K562 (cell line): ENCODE results near the gene MSH3. TPM values are rescaled to one million over a fixed set of nuclear protein-coding genes. Genes with fewer than 3 reads are reported as not detected.

Source experiments
- ATAC-seq: fragments of 200-7000 bp; cut with Tn5 transposase; 3 replicates; pipeline ENCODE4 v1.9.1; 2020; ENCODE audit warnings: moderate library complexity
- BruUV-seq: library from RNA; stranded (reverse); fragments of 400-500 nt; replicated peaks from 2 replicates; lab custom pipeline; 2021; lab: Mats Ljungman, UMichigan
- CTCF ChIA-PET: fragments of 300-600 bp; formaldehyde crosslinking; extraction: SDS; loops from one replicate; lab custom pipeline; 2021; ENCODE audit warnings: low intra/inter-chr PET ratio; lab: Yijun Ruan, JAX
- POLR2A ChIA-PET: fragments of 300-600, 350-650 bp; sonication (Branson Sonifier 250); formaldehyde crosslinking; extraction: SDS; loops from one replicate; lab custom pipeline; 2021; ENCODE audit warnings: antibody characterized with exemption, inconsistent platforms; lab: Yijun Ruan, JAX
- DNase-seq, 4 experiments: peaks; one replicate each; pipeline versions ENCODE4 v3.0.0 to v3.0.0-alpha.2; 2011 to 2018; ENCODE audit warnings: low spot score in 3 of 4, mixed read lengths in 3 of 4; ENCODE audit errors: extremely low read depth in 1 of 4
- FAIRE-seq: peaks from 2 replicates; lab custom pipeline; 2011; peaks lifted over from hg19 to GRCh38; lab: Jason Lieb, UNC
- H2AFZ ChIP-seq: 2 replicates; pipeline ENCODE4 v1.6.0; 2011; ENCODE audit warnings: low read depth, low read length, control low read depth, inconsistent platforms
- H3K27ac ChIP-seq: fragments of 200-600 bp; 3 replicates; pipeline ENCODE4 v1.8.0; 2011; ENCODE audit warnings: low read depth, mild to moderate bottlenecking, control low read depth, inconsistent platforms, low read length, moderate library complexity, mixed read lengths; ENCODE audit errors: extremely low read depth
- H3K27me3 ChIP-seq, 2 experiments: fragments of 300-600 bp in 1 of 2; 2 replicates in 1 of 2; 3 replicates in 1 of 2; pipeline versions ENCODE4 v1.6.0 to v1.8.0; 2011; ENCODE audit warnings: inconsistent platforms in 2 of 2, low read length in 2 of 2, mild to moderate bottlenecking in 1 of 2, mixed read lengths in 1 of 2, moderate library complexity in 1 of 2; ENCODE audit not compliant: control insufficient read depth in 2 of 2, insufficient read depth in 2 of 2
- H3K36me3 ChIP-seq: fragments of 300-600 bp; 3 replicates; pipeline ENCODE4 v1.8.0; 2011; ENCODE audit warnings: mild to moderate bottlenecking, low read length, inconsistent platforms; ENCODE audit not compliant: control insufficient read depth, insufficient read depth
- H3K4me1 ChIP-seq, 2 experiments: fragments of 200-600 bp in 1 of 2; replicated peaks in 1 of 2; 2 replicates in 1 of 2; 3 replicates in 1 of 2; pipeline versions ENCODE4 v1.5.1 to v1.8.0; 2011; ENCODE audit warnings: inconsistent platforms in 2 of 2, low read length in 2 of 2, mild to moderate bottlenecking in 1 of 2, mixed read lengths in 1 of 2, moderate library complexity in 1 of 2; ENCODE audit not compliant: control insufficient read depth in 2 of 2, insufficient read depth in 2 of 2
- H3K4me2 ChIP-seq: 2 replicates; pipeline ENCODE4 v1.6.1; 2011; ENCODE audit warnings: low read length, control low read depth, inconsistent platforms, mixed read lengths; ENCODE audit not compliant: insufficient read depth
- H3K4me3 ChIP-seq: fragments of 200-600 bp; sonication (generic), shearing (Covaris generic); 2 replicates; pipeline ENCODE4 v1.5.1; 2016; ENCODE audit warnings: control low read depth, inconsistent platforms
- H3K79me2 ChIP-seq: fragments of 200-600 bp; 3 replicates; pipeline ENCODE4 v1.8.0; 2011; ENCODE audit warnings: low read length, inconsistent platforms; ENCODE audit not compliant: control insufficient read depth, insufficient read depth
- H3K9ac ChIP-seq, 2 experiments: 2 replicates each; pipeline versions ENCODE4 v1.6.0 to v1.6.1; 2011; ENCODE audit warnings: low read depth in 2 of 2, low read length in 2 of 2, control low read depth in 1 of 2, inconsistent platforms in 1 of 2, mild to moderate bottlenecking in 1 of 2, mixed read lengths in 1 of 2; ENCODE audit not compliant: insufficient read depth in 1 of 2
- H3K9me1 ChIP-seq: one replicate; pipeline ENCODE4 v1.6.0; 2011; ENCODE audit warnings: inconsistent platforms, mild to moderate bottlenecking, low read length, moderate library complexity; ENCODE audit not compliant: control insufficient read depth, insufficient read depth
- H3K9me3 ChIP-seq: replicated peaks from 2 replicates; pipeline ENCODE4 v1.5.1; 2011; ENCODE audit warnings: low read depth, low read length, inconsistent platforms; ENCODE audit not compliant: control insufficient read depth, insufficient read depth
- H4K20me1 ChIP-seq: replicated peaks from 2 replicates; pipeline ENCODE4 v1.6.1; 2011; ENCODE audit warnings: low read length, inconsistent platforms, mixed read lengths; ENCODE audit not compliant: control insufficient read depth, insufficient read depth
- CBFA2T3 ChIP-seq: fragments of 450-650 bp; IDR thresholded peaks from 2 replicates; pipeline ENCODE4 v1.6.1; 2017
- CBX1 ChIP-seq: sonication (generic); IDR thresholded peaks from 2 replicates; pipeline ENCODE4 v1.6.1; 2016; ENCODE audit warnings: antibody characterized with exemption, low read depth, mild to moderate bottlenecking
- ELF4 ChIP-seq: fragments of 450-650 bp; formaldehyde crosslinking; IDR thresholded peaks from 2 replicates; pipeline ENCODE4 v1.4.0; 2022; ENCODE audit warnings: missing genetic modification characterization
- HMGN3 ChIP-seq: IDR thresholded peaks from 2 replicates; pipeline ENCODE4 v1.6.1; 2011; ENCODE audit warnings: borderline replicate concordance, low read depth, mild to moderate bottlenecking, mixed read lengths, low read length; ENCODE audit not compliant: insufficient read length; ENCODE audit errors: extremely low read depth
- HNRNPK ChIP-seq: fragments of 200-400 bp; formaldehyde crosslinking; IDR thresholded peaks from one replicate; pipeline ENCODE4 v1.6.1; 2018; ENCODE audit warnings: mild to moderate bottlenecking, low read depth, low read length; ENCODE audit not compliant: poor library complexity, severe bottlenecking
- HNRNPLL ChIP-seq: fragments of 200-400 bp; formaldehyde crosslinking; IDR thresholded peaks from 2 replicates; pipeline ENCODE4 v1.6.1; 2017; ENCODE audit warnings: low read length, low read depth, mild to moderate bottlenecking; ENCODE audit not compliant: poor library complexity, severe bottlenecking
- NR2C1 ChIP-seq, 2 experiments: fragments of 450-650 bp; IDR thresholded peaks; 2 replicates each; pipeline ENCODE4 v1.6.1; 2017; ENCODE audit warnings: mild to moderate bottlenecking in 2 of 2, antibody characterized with exemption in 1 of 2, inconsistent platforms in 1 of 2, missing compliant biosample characterization in 1 of 2, missing genetic modification characterization in 1 of 2
- NR2F6 ChIP-seq: fragments of 450-650 bp; formaldehyde crosslinking; IDR thresholded peaks from 2 replicates; pipeline ENCODE4 v1.4.0; 2020; ENCODE audit warnings: mild to moderate bottlenecking
- RFX5 ChIP-seq: IDR thresholded peaks from 2 replicates; pipeline ENCODE4 v1.6.1; 2011; ENCODE audit warnings: low read depth, mild to moderate bottlenecking, improper control_type of control experiment, low read length
- SAFB2 ChIP-seq: fragments of 200-400 bp; formaldehyde crosslinking; IDR thresholded peaks from 2 replicates; pipeline ENCODE4 v1.6.1; 2018; ENCODE audit warnings: borderline replicate concordance, low read length, low read depth, moderate library complexity; ENCODE audit not compliant: severe bottlenecking
- SMARCA4 ChIP-seq: fragments of 450-650 bp; IDR thresholded peaks from 2 replicates; pipeline ENCODE4 v1.6.1; 2016
- SRSF1 ChIP-seq: fragments of 200-400 bp; formaldehyde crosslinking; IDR thresholded peaks from 2 replicates; pipeline ENCODE4 v1.6.1; 2017; ENCODE audit warnings: mild to moderate bottlenecking, low read depth, low read length, moderate library complexity
- TAF7 ChIP-seq: fragments of 450-650 bp; IDR thresholded peaks from 2 replicates; pipeline ENCODE4 v1.6.1; 2016; ENCODE audit warnings: missing genetic modification characterization, missing compliant biosample characterization
- ZNF175 ChIP-seq: fragments of 200-800 bp; sonication (Bioruptor generic); IDR thresholded peaks from 2 replicates; pipeline ENCODE4 v1.6.1; 2016; ENCODE audit warnings: low read depth, mild to moderate bottlenecking, missing genetic modification characterization, missing compliant biosample characterization
- ZNF224 ChIP-seq: sonication (generic); formaldehyde crosslinking; IDR thresholded peaks from 2 replicates; pipeline ENCODE4 v1.8.0; 2022; ENCODE audit warnings: mild to moderate bottlenecking, missing genetic modification reagents
- ZNF24 ChIP-seq: fragments of 450-650 bp; IDR thresholded peaks from 2 replicates; pipeline ENCODE4 v1.6.1; 2016
- ZNF436 ChIP-seq: fragments of 250-450, 450-650 bp; sonication (Bioruptor Pico); formaldehyde crosslinking; IDR thresholded peaks from 2 replicates; pipeline ENCODE4 v1.7.0; 2020; ENCODE audit warnings: mild to moderate bottlenecking
- ZZZ3 ChIP-seq: fragments of 450-650 bp; IDR thresholded peaks from 2 replicates; pipeline ENCODE4 v1.6.1; 2016; ENCODE audit warnings: antibody characterized with exemption, mild to moderate bottlenecking, moderate library complexity
- WGBS: fragments of 100-300 bp; shearing (Covaris generic); methylation state at CpG from one replicate; pipeline ENCODE4 v1.1.6; 2016; ENCODE audit warnings: low coverage, mixed read lengths; ENCODE audit not compliant: insufficient coverage; ENCODE audit errors: missing lambda C conversion rate; 5-methylcytosine and 5-hydroxymethylcytosine counted together
- in situ Hi-C: fragments of 300-500 bp; cut with MboI; formaldehyde crosslinking; loops from 4 replicates; pipeline ENCODE4 v1.15.0; 2018; ENCODE audit warnings: inconsistent platforms, mixed read lengths
- intact Hi-C: fragments of 100-400 bp; cut with micrococcal nuclease; formaldehyde crosslinking; loops from 2 replicates; pipeline ENCODE4 v1.14.2; 2022
- polyA plus RNA-seq, 8 experiments: library from polyadenylated mRNA; depleted of rRNA in 4 of 8; stranded (reverse) in 5 of 8; unstranded in 3 of 8; fragments of >200 nt; fragmentation: Nextera tagmentation in 2 of 8; fragmentation: Illumina TruSeq in 1 of 8; extraction: Ambion mirVana in 2 of 8; extraction: Trizol in 1 of 8; gene quantifications; 2 replicates each; pipeline versions ENCODE4 v1.2.1 to v1.2.3, GENCODE V29; 2011 to 2014; ENCODE audit warnings: inconsistent platforms in 1 of 8, missing spikeins in 1 of 8
- total RNA-seq, 7 experiments: library from RNA; depleted of rRNA in 6 of 7; stranded (reverse); fragments of >200 nt in 6 of 7; fragmentation: Illumina TruSeq in 2 of 7; extraction: Trizol in 2 of 7; gene quantifications; 2 replicates each; pipeline versions ENCODE4 v1.2.1 to v1.2.3, GENCODE V29; 2011 to 2021; ENCODE audit warnings: low replicate concordance in 1 of 7
- TF ChIP-seq, protein P1 (sequence below): fragments of 450-650 bp; IDR thresholded peaks from 2 replicates; pipeline ENCODE4 v1.7.1; 2018; ENCODE audit warnings: mild to moderate bottlenecking, low read depth; ENCODE audit not compliant: partially characterized antibody

Gene MSH3
- total and polyA plus RNA-seq, 9 of the 15 experiments (the other 6 are each of a cell fraction or from before 2014, with no cell fraction given) = 3.9 to 17.2 (median 13.2) TPM

- no TSS peak for BruUV-seq
- peaks cover 0 to 6% of the 10 kb centered on the region in 2 experiments; a peak in 2 of 5 replicates for H3K4me1 ChIP-seq
- in situ Hi-C loops = no loop called here
Measured at GRCh38 chr5:80884086-80884813, 229.8 kb downstream of the MSH3 start.

More at GRCh38 chr5:80884086-80884813, 229.8 kb downstream of the MSH3 start:
- no peak; the same call in 1 of the 3 replicates for ATAC-seq
- H3K27ac ChIP-seq = no peak overlapping the region
- ChIA-PET CTCF (no interaction called here), POLR2A (no interaction called here)
- H3K9me3 ChIP-seq = no peaks in the 10 kb centered on the region
- H3K27me3 ChIP-seq = no peaks in the 10 kb centered on the region
- WGBS = 76% methylated on average over 3 of the region's 3 CpGs
- no peaks in the 10 kb centered on the region for H4K20me1 ChIP-seq
- FAIRE-seq = no peak
- H3K4me3 ChIP-seq = no peak overlapping the region
- intact Hi-C loops = no loop called here
- no peaks in the 10 kb centered on the region for H3K79me2 ChIP-seq
- no peak overlapping the region for H3K4me2 ChIP-seq
- no peaks in the 10 kb centered on the region for H3K36me3 ChIP-seq
- H3K9me1 ChIP-seq = no peaks in the 10 kb centered on the region
- TF ChIP-seq, protein P1, sequence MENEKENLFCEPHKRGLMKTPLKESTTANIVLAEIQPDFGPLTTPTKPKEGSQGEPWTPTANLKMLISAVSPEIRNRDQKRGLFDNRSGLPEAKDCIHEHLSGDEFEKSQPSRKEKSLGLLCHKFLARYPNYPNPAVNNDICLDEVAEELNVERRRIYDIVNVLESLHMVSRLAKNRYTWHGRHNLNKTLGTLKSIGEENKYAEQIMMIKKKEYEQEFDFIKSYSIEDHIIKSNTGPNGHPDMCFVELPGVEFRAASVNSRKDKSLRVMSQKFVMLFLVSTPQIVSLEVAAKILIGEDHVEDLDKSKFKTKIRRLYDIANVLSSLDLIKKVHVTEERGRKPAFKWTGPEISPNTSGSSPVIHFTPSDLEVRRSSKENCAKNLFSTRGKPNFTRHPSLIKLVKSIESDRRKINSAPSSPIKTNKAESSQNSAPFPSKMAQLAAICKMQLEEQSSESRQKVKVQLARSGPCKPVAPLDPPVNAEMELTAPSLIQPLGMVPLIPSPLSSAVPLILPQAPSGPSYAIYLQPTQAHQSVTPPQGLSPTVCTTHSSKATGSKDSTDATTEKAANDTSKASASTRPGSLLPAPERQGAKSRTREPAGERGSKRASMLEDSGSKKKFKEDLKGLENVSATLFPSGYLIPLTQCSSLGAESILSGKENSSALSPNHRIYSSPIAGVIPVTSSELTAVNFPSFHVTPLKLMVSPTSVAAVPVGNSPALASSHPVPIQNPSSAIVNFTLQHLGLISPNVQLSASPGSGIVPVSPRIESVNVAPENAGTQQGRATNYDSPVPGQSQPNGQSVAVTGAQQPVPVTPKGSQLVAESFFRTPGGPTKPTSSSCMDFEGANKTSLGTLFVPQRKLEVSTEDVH = no peak
- TF ChIP-seq SMARCA4 (no peak), SAFB2 (no peak), ZNF436 (CRISPR knock-in tag) (no peak), CBX1 (no peak), HNRNPK (no peak), HNRNPLL (no peak), ELF4 (CRISPR knock-in tag) (no peak), ZNF24 (no peak), HMGN3 (no peak), NR2C1 (IDR thresholded peaks at IDR 0.05) (no peak), NR2C1 (tag; IDR thresholded peaks at IDR 0.05) (no peak), NR2F6 (no peak), CBFA2T3 (no peak), ZZZ3 (no peak), TAF7 (no peak), ZNF224 (CRISPR knock-in tag) (no peak), ZNF175 (CRISPR knock-in tag) (no peak), RFX5 (no peak), SRSF1 (no peak)
- DNase-seq = no peak
- H3K9ac ChIP-seq = no peak overlapping the region
- no peak overlapping the region for H2AFZ ChIP-seq
